ENCODE results near the gene LAMP2. TPM values are rescaled to one million over a fixed set of nuclear protein-coding genes. Genes with fewer than 3 reads are reported as not detected.

Gene LAMP2
- total and polyA plus RNA-seq, 9 of the 15 experiments (the other 6 are each of a cell fraction or from before 2014, with no cell fraction given): 22.3 to 77.7 (median 48.6) TPM

DNA sequence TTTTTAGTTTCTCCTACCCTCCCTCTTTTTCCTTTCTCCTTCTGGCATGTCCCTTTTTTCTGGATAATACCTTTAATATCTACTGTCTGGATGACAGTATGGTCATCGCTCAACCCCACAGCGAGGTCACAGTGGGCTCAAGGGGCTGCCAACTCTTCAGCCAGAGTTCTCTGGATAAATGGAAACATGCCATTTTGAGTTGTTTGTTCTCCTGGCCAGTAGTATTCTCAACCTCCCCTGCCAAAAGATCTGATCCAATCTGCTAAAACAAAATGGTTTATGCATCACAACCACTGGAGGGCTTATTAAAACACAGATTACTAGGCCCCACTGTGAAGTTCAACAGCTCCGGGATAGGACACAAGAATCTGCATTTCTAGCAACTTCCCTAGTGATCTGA, 5.0 kb upstream of the LAMP2 start:
- Histone ChIP-seq H4K20me1 (replicated peaks; ENCODE audit: control insufficient read depth, insufficient read depth, low read length) (no peaks in the 10 kb centered on the region), H3K4me3 (no peak overlapping the region), H3K79me2 (ENCODE audit: control insufficient read depth, insufficient read depth, low read length) (peaks cover under 1% of the 10 kb centered on the region; the same call in 1 of the 3 replicates), H3K9me1 (ENCODE audit: control insufficient read depth, insufficient read depth, low read length) (no peaks in the 10 kb centered on the region), H3K27ac (ENCODE audit: extremely low read depth, low read depth, low read length) (no peak overlapping the region), H3K36me3 (ENCODE audit: control insufficient read depth, insufficient read depth, low read length) (no peaks in the 10 kb centered on the region), H3K9ac (ENCODE audit: insufficient read depth in 1 of 2, low read depth in 2 of 2, low read length in 2 of 2) (no peak overlapping the region), H3K4me2 (ENCODE audit: insufficient read depth, low read length) (no peak overlapping the region), H2AFZ (ENCODE audit: low read depth, low read length) (no peak overlapping the region), H3K27me3 (ENCODE audit: control insufficient read depth in 2 of 2, insufficient read depth in 2 of 2, low read length in 2 of 2) (no peaks in the 10 kb centered on the region), H3K9me3 (replicated peaks; ENCODE audit: control insufficient read depth, insufficient read depth, low read depth, low read length) (no peaks in the 10 kb centered on the region), H3K4me1 (replicated peaks in 1 of 2; ENCODE audit: control insufficient read depth in 2 of 2, insufficient read depth in 2 of 2, low read length in 2 of 2) (no peaks in the 10 kb centered on the region)
- intact Hi-C loops (cut with micrococcal nuclease): loop anchor here (2.0 kb wide), 1 partner anchor 155 kb away; no protein-coding TSS in a partner anchor
- no peak for ATAC-seq
- in situ Hi-C loops (cut with MboI): no loop called here
- FAIRE-seq: no peak
- POLR2A ChIA-PET: no interaction called here
- WGBS (ENCODE audit: insufficient coverage, low coverage, missing lambda C conversion rate): 11% methylated on average over 1 of the region's 3 CpGs
- TF ChIP-seq NFATC3 (IDR thresholded peaks at IDR 0.05) (no peak), ZNF717 (CRISPR knock-in tag; IDR thresholded peaks at IDR 0.05) (no peak), ZBTB33 (CRISPR knock-in tag; IDR thresholded peaks at IDR 0.05) (no peak), ZEB2 (IDR thresholded peaks at IDR 0.05) (no peak), BHLHE40 (IDR thresholded peaks at IDR 0.05; ENCODE audit: low read length) (no peak), GTF2F1 (IDR thresholded peaks at IDR 0.05; ENCODE audit: low read depth, low read length) (no peak), CBFA2T3 (IDR thresholded peaks at IDR 0.05) (no peak), REST (IDR thresholded peaks at IDR 0.05; ENCODE audit: borderline replicate concordance) (no peak), REST (CRISPR knock-in tag; IDR thresholded peaks at IDR 0.05; ENCODE audit: low read depth) (no peak), SRF (CRISPR knock-in tag; IDR thresholded peaks at IDR 0.05) (no peak), STAT5A (IDR thresholded peaks at IDR 0.05; ENCODE audit: borderline replicate concordance, low read length) (no peak), ILF3 (IDR thresholded peaks at IDR 0.05; ENCODE audit: borderline replicate concordance) (no peak), NCOA4 (IDR thresholded peaks at IDR 0.05; ENCODE audit: partially characterized antibody) (no peak)
- TF ChIP-seq, protein P1, sequence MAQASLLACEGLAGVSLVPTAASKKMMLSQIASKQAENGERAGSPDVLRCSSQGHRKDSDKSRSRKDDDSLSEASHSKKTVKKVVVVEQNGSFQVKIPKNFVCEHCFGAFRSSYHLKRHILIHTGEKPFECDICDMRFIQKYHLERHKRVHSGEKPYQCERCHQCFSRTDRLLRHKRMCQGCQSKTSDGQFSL (CRISPR knock-in tag; IDR thresholded peaks at IDR 0.05): no peak
- TF ChIP-seq, protein P1 (tag; IDR thresholded peaks at IDR 0.05): no peak
- no peak for DNase-seq (ENCODE audit: extremely low read depth in 1 of 4, low spot score in 3 of 4)
- BruUV-seq (replicated peaks): no TSS peak
- CTCF ChIA-PET (ENCODE audit: low intra/inter-chr PET ratio): no interaction called here

All from K562 (cell line).